ENCODE results near the gene ADRA1B. TPM values are rescaled to one million over a fixed set of nuclear protein-coding genes. Genes with fewer than 3 reads are reported as not detected.

The ADRA1B gene
- total RNA-seq, 1 experiment from 2014 or later, result not detected

DNA sequence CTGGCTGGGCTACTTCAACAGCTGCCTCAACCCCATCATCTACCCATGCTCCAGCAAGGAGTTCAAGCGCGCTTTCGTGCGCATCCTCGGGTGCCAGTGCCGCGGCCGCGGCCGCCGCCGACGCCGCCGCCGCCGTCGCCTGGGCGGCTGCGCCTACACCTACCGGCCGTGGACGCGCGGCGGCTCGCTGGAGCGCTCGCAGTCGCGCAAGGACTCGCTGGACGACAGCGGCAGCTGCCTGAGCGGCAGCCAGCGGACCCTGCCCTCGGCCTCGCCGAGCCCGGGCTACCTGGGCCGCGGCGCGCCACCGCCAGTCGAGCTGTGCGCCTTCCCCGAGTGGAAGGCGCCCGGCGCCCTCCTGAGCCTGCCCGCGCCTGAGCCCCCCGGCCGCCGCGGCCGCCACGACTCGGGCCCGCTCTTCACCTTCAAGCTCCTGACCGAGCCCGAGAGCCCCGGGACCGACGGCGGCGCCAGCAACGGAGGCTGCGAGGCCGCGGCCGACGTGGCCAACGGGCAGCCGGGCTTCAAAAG is 55.7 kb downstream of the ADRA1B start:
- Histone ChIP-seq H3K4me1 (ENCODE audit: insufficient read depth, low read length) (no peaks in the 10 kb centered on the region), H3K9ac (ENCODE audit: extremely low read depth, insufficient read length, low read length) (no peak overlapping the region), H2AFZ (ENCODE audit: low read length) (no peak overlapping the region), H3K4ac (ENCODE audit: low read depth, low read length) (no peak overlapping the region), H3K18ac (ENCODE audit: insufficient read length, low read depth, low read length) (no peak overlapping the region), H3T11ph (ENCODE audit: low read length) (no peak overlapping the region), H4K20me1 (ENCODE audit: control insufficient read depth, insufficient read depth, insufficient read length) (no peaks in the 10 kb centered on the region), H3K27ac (ENCODE audit: insufficient read length, low read depth, low read length) (no peak overlapping the region), H2AK5ac (ENCODE audit: insufficient read length, low read length) (no peak overlapping the region), H4K8ac (replicated peaks; ENCODE audit: insufficient read length, low read depth, low read length) (no peak overlapping the region), H3K23me2 (ENCODE audit: insufficient read length, low read depth, low read length, poor library complexity, severe bottlenecking) (peaks cover 9% of the 10 kb centered on the region), H4K5ac (ENCODE audit: insufficient read length, low read depth, low read length) (no peak overlapping the region), H2BK5ac (ENCODE audit: insufficient read length, low read length) (no peak overlapping the region), H3K79me2 (ENCODE audit: insufficient read depth, low read length) (no peaks in the 10 kb centered on the region), H2BK15ac (ENCODE audit: low read depth, low read length) (no peak overlapping the region), H3K56ac (ENCODE audit: insufficient read length, low read depth, low read length) (no peak overlapping the region), H3K23ac (ENCODE audit: insufficient read length, low read depth, low read length) (no peak overlapping the region), H3K79me1 (ENCODE audit: insufficient read depth, low read depth, low read length, poor library complexity, severe bottlenecking) (no peaks in the 10 kb centered on the region), H3K9me3 (ENCODE audit: control insufficient read depth, low read depth, low read length) (no peaks in the 10 kb centered on the region), H3K14ac (ENCODE audit: insufficient read depth, low read length) (no peak overlapping the region), H4K91ac (ENCODE audit: insufficient read length, low read depth, low read length) (no peak overlapping the region), H3K27me3 (ENCODE audit: insufficient read depth, low read length) (peaks cover 18% of the 10 kb centered on the region; the same call in 1 of the 2 replicates), H2BK12ac (ENCODE audit: insufficient read length, low read depth, low read length) (no peak overlapping the region), H2BK120ac (ENCODE audit: low read depth, low read length, poor library complexity, severe bottlenecking) (no peak overlapping the region), H2BK20ac (ENCODE audit: low read depth, low read length, poor library complexity, severe bottlenecking) (no peak overlapping the region), H3K4me2 (ENCODE audit: insufficient read depth, insufficient read length, low read length) (peak overlapping the region; percentile 30)
- TF ChIP-seq, protein P1, sequence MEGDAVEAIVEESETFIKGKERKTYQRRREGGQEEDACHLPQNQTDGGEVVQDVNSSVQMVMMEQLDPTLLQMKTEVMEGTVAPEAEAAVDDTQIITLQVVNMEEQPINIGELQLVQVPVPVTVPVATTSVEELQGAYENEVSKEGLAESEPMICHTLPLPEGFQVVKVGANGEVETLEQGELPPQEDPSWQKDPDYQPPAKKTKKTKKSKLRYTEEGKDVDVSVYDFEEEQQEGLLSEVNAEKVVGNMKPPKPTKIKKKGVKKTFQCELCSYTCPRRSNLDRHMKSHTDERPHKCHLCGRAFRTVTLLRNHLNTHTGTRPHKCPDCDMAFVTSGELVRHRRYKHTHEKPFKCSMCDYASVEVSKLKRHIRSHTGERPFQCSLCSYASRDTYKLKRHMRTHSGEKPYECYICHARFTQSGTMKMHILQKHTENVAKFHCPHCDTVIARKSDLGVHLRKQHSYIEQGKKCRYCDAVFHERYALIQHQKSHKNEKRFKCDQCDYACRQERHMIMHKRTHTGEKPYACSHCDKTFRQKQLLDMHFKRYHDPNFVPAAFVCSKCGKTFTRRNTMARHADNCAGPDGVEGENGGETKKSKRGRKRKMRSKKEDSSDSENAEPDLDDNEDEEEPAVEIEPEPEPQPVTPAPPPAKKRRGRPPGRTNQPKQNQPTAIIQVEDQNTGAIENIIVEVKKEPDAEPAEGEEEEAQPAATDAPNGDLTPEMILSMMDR (conservative IDR thresholded peaks at IDR 0.05), result no peak
- DNase-seq, result peak; percentile 48
- H3K36me3 Mint-ChIP-seq (ENCODE audit: insufficient read depth in 1 of 3, low read depth in 3 of 3), result peaks cover 0 to 2% (median 0%) of the 10 kb centered on the region in 3 experiments; a peak in 1 of 7 replicates
- peaks cover 7 to 10% of the 10 kb centered on the region in 2 experiments for H3K4me1 Mint-ChIP-seq
- no peak overlapping the region for H3K27ac Mint-ChIP-seq
- peak overlapping the region; percentile 44 to 73 for H3K4me3 Mint-ChIP-seq
- H3K27me3 Mint-ChIP-seq (ENCODE audit: low read depth), result peaks cover 70% of the 10 kb centered on the region
- WGBS (ENCODE audit: extremely low coverage, insufficient read length, low lambda C conversion rate), result no CpG with 5 or more reads among the region's 76 CpGs
- no peaks in the 10 kb centered on the region; a peak in 2 of 5 replicates for H3K9me3 Mint-ChIP-seq
